Smooth muscle cell (in vitro differentiated cells): ENCODE data around the gene CHMP1A. TPM values are rescaled to one million over a fixed set of nuclear protein-coding genes. Genes with fewer than 3 reads are reported as not detected.

ENCODE experiments used
- DNase-seq: peaks from one replicate; lab custom pipeline; 2025; ENCODE audit not compliant: unreplicated experiment; lab: John Stamatoyannopoulos, UW
- H2AFZ ChIP-seq: fragments of 200-600 bp; sonication (generic); 2 replicates; pipeline ENCODE4 v1.6.0; 2016; ENCODE audit warnings: antibody characterized with exemption, low read depth, mild to moderate bottlenecking
- H3F3A ChIP-seq: fragments of 200-600 bp; sonication (generic); 2 replicates; pipeline ENCODE4 v1.6.0; 2017; ENCODE audit warnings: antibody characterized with exemption, low read depth
- H3K27ac ChIP-seq: fragments of 200-600 bp; sonication (generic); 2 replicates; pipeline ENCODE4 v1.5.1; 2016; ENCODE audit warnings: low read depth, mild to moderate bottlenecking
- H3K27me3 ChIP-seq: fragments of 200-600 bp; sonication (generic); 2 replicates; pipeline ENCODE4 v1.6.1; 2016; ENCODE audit warnings: low read depth, mild to moderate bottlenecking
- H3K36me3 ChIP-seq: fragments of 200-600 bp; sonication (generic); 2 replicates; pipeline ENCODE4 v1.5.1; 2016; ENCODE audit warnings: low read depth
- H3K4me1 ChIP-seq: fragments of 200-600 bp; sonication (generic); 2 replicates; pipeline ENCODE4 v1.5.1; 2016; ENCODE audit warnings: low read depth
- H3K4me2 ChIP-seq: fragments of 200-600 bp; sonication (generic); 2 replicates; pipeline ENCODE4 v1.6.0; 2016; ENCODE audit warnings: mild to moderate bottlenecking
- H3K4me3 ChIP-seq: fragments of 200-600 bp; sonication (generic); 2 replicates; pipeline ENCODE4 v1.5.1; 2016; ENCODE audit warnings: mild to moderate bottlenecking
- H3K79me2 ChIP-seq: fragments of 200-600 bp; sonication (generic); 2 replicates; pipeline ENCODE4 v1.6.0; 2016; ENCODE audit warnings: low read depth, mild to moderate bottlenecking
- H3K9ac ChIP-seq: fragments of 200-600 bp; sonication (generic); 2 replicates; pipeline ENCODE4 v1.6.0; 2016; ENCODE audit warnings: low read depth
- H3K9me3 ChIP-seq: fragments of 200-600 bp; sonication (generic); replicated peaks from 2 replicates; pipeline ENCODE4 v1.5.1; 2016; ENCODE audit warnings: low read depth
- H4K20me1 ChIP-seq: fragments of 200-600 bp; sonication (generic); 2 replicates; pipeline ENCODE4 v1.6.0; 2016; ENCODE audit warnings: low read depth
- WGBS: methylation state at CpG from one replicate; pipeline ENCODE4 v1.1.7; 2016; ENCODE audit warnings: low lambda C conversion rate; 5-methylcytosine and 5-hydroxymethylcytosine counted together
- polyA plus RNA-seq: library from polyadenylated mRNA; unstranded; fragments of >200 nt; fragmentation: Nextera tagmentation; extraction: Ambion mirVana; gene quantifications from 2 replicates; pipeline ENCODE4 v1.2.1, GENCODE V29; 2016
- total RNA-seq: library from RNA; depleted of rRNA; stranded (reverse); fragments of >200 nt; gene quantifications from 2 replicates; pipeline ENCODE4 v1.2.3, GENCODE V29; 2014
- TF ChIP-seq, protein P1 (sequence below): fragments of 200-600 bp; sonication (generic); IDR thresholded peaks from 2 replicates; pipeline ENCODE4 v1.5.1; 2017; ENCODE audit warnings: borderline replicate concordance, mild to moderate bottlenecking, antibody characterized with exemption; ENCODE audit not compliant: insufficient read depth, poor library complexity, severe bottlenecking

Gene CHMP1A
- total and polyA plus RNA-seq, 2 experiments from 2014 or later: 40.0 to 68.4 TPM

DNA sequence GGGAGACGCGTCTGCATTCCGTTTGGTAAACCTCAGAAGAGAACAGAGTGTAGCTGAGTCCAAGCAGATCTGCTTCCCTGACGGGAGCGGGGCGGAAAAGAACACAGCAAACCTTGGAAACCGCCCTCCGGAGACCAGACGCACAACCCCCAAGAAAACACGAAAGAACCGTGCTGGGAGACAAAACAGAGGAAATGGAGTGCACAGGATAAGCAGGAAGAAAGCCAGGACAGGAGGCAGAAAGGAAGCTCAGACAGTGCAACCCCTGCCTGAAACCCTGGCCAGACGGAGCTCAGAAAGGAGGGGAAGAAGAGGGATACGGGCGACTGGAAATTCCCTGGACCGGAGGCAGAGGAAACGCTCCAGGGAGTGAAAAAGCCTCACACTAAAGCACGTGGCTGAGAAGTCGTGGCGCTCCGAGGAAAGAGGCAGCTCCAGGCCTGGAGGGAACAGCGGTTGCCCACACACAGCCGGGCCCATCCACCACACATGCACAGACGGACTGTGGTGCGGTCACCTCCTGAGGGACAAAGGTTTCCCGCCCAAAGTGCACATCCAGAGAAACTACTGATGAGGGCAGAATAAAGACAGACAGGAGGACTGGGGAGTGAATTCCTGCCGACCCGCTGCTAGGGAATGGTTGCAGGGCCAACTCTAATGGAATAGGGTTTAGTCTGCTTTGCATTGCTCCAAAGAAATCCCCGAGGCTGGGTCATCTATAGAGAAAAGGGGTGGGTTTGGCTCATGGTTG, 33.8 kb downstream of the CHMP1A start:
- no peaks in the 10 kb centered on the region for H3K79me2 ChIP-seq
- no peaks in the 10 kb centered on the region for H3K9me3 ChIP-seq
- TF ChIP-seq, protein P1, sequence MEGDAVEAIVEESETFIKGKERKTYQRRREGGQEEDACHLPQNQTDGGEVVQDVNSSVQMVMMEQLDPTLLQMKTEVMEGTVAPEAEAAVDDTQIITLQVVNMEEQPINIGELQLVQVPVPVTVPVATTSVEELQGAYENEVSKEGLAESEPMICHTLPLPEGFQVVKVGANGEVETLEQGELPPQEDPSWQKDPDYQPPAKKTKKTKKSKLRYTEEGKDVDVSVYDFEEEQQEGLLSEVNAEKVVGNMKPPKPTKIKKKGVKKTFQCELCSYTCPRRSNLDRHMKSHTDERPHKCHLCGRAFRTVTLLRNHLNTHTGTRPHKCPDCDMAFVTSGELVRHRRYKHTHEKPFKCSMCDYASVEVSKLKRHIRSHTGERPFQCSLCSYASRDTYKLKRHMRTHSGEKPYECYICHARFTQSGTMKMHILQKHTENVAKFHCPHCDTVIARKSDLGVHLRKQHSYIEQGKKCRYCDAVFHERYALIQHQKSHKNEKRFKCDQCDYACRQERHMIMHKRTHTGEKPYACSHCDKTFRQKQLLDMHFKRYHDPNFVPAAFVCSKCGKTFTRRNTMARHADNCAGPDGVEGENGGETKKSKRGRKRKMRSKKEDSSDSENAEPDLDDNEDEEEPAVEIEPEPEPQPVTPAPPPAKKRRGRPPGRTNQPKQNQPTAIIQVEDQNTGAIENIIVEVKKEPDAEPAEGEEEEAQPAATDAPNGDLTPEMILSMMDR: no peak
- no peak for DNase-seq
- no peak overlapping the region for H3K4me3 ChIP-seq
- H4K20me1 ChIP-seq: no peaks in the 10 kb centered on the region
- no peak overlapping the region for H3K9ac ChIP-seq
- no peaks in the 10 kb centered on the region for H3K4me1 ChIP-seq
- WGBS: 58% methylated on average over 28 of the region's 28 CpGs
- H3K27ac ChIP-seq: no peak overlapping the region
- H3K27me3 ChIP-seq: no peaks in the 10 kb centered on the region
- no peaks in the 10 kb centered on the region for H3K36me3 ChIP-seq
- H3K4me2 ChIP-seq: no peak overlapping the region
- H2AFZ ChIP-seq: no peak overlapping the region
- H3F3A ChIP-seq: no peaks in the 10 kb centered on the region

DNA sequence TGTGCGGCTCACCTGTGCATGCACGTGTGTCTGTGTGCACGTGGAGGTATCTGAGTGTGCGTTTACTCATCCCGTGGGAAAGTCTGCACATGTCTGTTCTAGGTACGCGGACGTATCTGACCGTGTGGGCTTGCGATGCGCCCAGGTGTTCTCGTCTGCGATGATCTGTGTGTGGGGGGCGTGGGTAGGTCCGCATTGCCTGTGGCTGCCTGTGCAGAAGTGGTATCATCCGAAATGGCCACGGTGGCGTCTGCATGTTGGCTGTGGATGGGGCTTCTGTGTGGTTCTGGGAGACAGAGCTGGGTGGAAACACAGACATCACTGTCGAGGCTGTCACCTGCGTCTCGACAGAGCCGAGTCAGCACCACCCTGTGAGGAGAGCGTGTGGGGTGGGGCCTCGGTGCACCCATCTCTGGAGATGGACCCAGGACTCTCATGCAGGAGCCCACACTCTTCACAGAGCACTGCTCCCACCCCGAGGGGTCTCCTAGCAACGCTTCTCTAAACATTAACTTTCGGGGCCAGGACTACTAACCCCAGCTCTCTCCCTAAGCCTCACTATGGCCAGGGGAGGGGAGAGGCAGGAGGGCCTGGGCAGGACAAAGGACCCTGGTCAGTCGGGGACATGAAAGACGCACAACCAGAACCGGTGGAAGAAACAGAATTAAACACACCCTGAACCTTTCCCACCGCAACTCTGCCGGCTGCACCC, 35.7 kb downstream of the CHMP1A start:
- Histone ChIP-seq H3K9ac (no peak overlapping the region), H3F3A (no peaks in the 10 kb centered on the region), H3K27me3 (no peaks in the 10 kb centered on the region), H2AFZ (no peak overlapping the region), H3K4me1 (no peaks in the 10 kb centered on the region), H3K9me3 (no peaks in the 10 kb centered on the region), H3K27ac (no peak overlapping the region), H4K20me1 (no peaks in the 10 kb centered on the region), H3K36me3 (no peaks in the 10 kb centered on the region), H3K4me2 (no peak overlapping the region), H3K79me2 (no peaks in the 10 kb centered on the region), H3K4me3 (no peak overlapping the region)
- WGBS: 91% methylated on average over 32 of the region's 32 CpGs
- TF ChIP-seq, protein P1: no peak
- DNase-seq: no peak

DNA sequence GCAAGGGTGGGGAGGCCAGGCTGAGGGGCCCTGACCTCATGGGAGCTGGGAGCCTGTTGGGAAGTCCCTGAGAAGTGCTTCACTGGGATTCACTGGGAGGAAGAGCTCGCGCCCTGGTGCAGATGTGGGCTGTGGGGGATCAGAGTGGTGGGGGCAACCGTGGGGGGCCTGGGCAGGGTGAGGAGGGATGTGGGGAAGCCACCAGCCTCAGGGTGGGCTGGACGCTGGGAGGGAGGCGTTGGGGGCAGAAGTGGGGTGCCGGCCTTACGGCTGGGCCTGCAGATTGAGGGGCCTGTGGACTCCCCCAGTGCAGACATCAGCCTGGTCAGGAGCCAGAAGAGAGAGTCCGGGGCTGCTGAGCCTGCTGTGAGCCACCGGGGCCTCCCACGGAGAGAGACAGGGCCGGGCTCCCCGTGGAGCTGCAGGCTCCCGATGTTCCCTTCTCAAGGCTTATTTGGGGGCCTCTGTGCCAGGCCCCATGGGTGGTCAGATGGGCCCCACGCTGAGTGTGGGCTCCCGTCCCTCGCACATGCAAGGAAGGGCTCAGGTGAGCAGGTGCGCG, 36.3 kb downstream of the CHMP1A start:
- H2AFZ ChIP-seq: no peak overlapping the region
- 83% methylated on average over 13 of the region's 18 CpGs for WGBS
- no peak overlapping the region for H3K9ac ChIP-seq
- H3F3A ChIP-seq: no peaks in the 10 kb centered on the region
- no peaks in the 10 kb centered on the region for H3K36me3 ChIP-seq
- no peak overlapping the region for H3K4me3 ChIP-seq
- no peaks in the 10 kb centered on the region for H3K9me3 ChIP-seq
- TF ChIP-seq, protein P1: no peak
- no peak overlapping the region for H3K4me2 ChIP-seq
- H3K27me3 ChIP-seq: no peaks in the 10 kb centered on the region
- no peaks in the 10 kb centered on the region for H3K4me1 ChIP-seq
- no peaks in the 10 kb centered on the region for H4K20me1 ChIP-seq
- DNase-seq: no peak
- H3K79me2 ChIP-seq: no peaks in the 10 kb centered on the region
- H3K27ac ChIP-seq: no peak overlapping the region
